Transverse colon (tissue), 4 donors: ENCODE data around the gene PRKAA2. TPM values are rescaled to one million over a fixed set of nuclear protein-coding genes. Genes with fewer than 3 reads are reported as not detected.

Experiments used
- DNase-seq: peaks from one replicate; pipeline ENCODE4 v3.0.0-alpha.2; 2019
- H3K27ac ChIP-seq, 4 donors: fragments of 200-600 bp; sonication (generic); 2 replicates each; pipeline ENCODE4 v1.5.1; 2016 to 2018; ENCODE audit warnings: inconsistent platforms in 4 of 4
- H3K27me3 ChIP-seq: fragments of 200-600 bp; sonication (generic); 2 replicates; pipeline ENCODE4 v1.5.1; 2017; ENCODE audit warnings: inconsistent platforms
- H3K36me3 ChIP-seq, 4 donors: fragments of 200-600 bp; sonication (generic); 2 replicates each; pipeline ENCODE4 v1.5.1; 2017 to 2019; ENCODE audit warnings: inconsistent platforms in 4 of 4
- H3K4me1 ChIP-seq, 4 donors: fragments of 200-600 bp; sonication (generic); 2 replicates each; pipeline ENCODE4 v1.5.1; 2017 to 2020; ENCODE audit warnings: inconsistent platforms in 4 of 4
- H3K4me3 ChIP-seq, 4 donors: fragments of 200-600 bp; sonication (generic); 1 replicate in 1 of 4; 2 replicates in 3 of 4; pipeline versions ENCODE4 v1.5.1 to v1.6.1; 2017 to 2019; ENCODE audit warnings: inconsistent platforms in 4 of 4
- H3K9me3 ChIP-seq, 2 donors: fragments of 200-600 bp; sonication (generic); 2 replicates each; pipeline ENCODE4 v1.5.1; 2017 to 2019; ENCODE audit warnings: inconsistent platforms in 2 of 2
- CTCF ChIP-seq, 5 experiments: fragments of 200-600 bp in 3 of 5; fragments of 450-650 bp in 2 of 5; sonication (generic) in 3 of 5; IDR thresholded peaks; 1 replicate in 2 of 5; 2 replicates in 3 of 5; pipeline ENCODE4 v1.5.1; 2016 to 2017; ENCODE audit warnings: antibody characterized with exemption in 5 of 5, inconsistent platforms in 3 of 5, mild to moderate bottlenecking in 2 of 5, moderate library complexity in 1 of 5
- EP300 ChIP-seq: sonication (generic); formaldehyde crosslinking; IDR thresholded peaks from one replicate; pipeline ENCODE4 v1.6.1; 2017; ENCODE audit warnings: antibody characterized with exemption, low read depth
- POLR2A ChIP-seq: fragments of 450-650 bp; IDR thresholded peaks from one replicate; pipeline ENCODE4 v1.6.1; 2016; ENCODE audit warnings: antibody characterized with exemption, mild to moderate bottlenecking, moderate library complexity
- POLR2AphosphoS5 ChIP-seq, 3 donors: sonication (generic); formaldehyde crosslinking; IDR thresholded peaks; one replicate each; pipeline ENCODE4 v1.6.1; 2016; ENCODE audit warnings: antibody characterized with exemption in 3 of 3
- WGBS, 2 donors: methylation state at CpG; one replicate each; pipeline ENCODE4 v1.1.5; 2018; ENCODE audit warnings: low coverage in 1 of 2; 5-methylcytosine and 5-hydroxymethylcytosine counted together
- in situ Hi-C, 4 donors: fragments of 200-750 bp; cut with MboI; loops; one replicate each; pipeline versions ENCODE4 v1.15.0 to v1.15.1; 2017; ENCODE audit warnings: low sequenced_read_pairs in 3 of 4, low pct_ligation_motif_present in 1 of 4, low pct_unique_long_range_greater_than_20kb in 1 of 4
- intact Hi-C: fragments of 100-400 bp; cut with DNase I; formaldehyde crosslinking; loops from one replicate; pipeline ENCODE4 v1.15.1; 2023; ENCODE audit warnings: low total_unique reads
- total RNA-seq, 4 donors: library from RNA; depleted of rRNA; stranded (reverse); fragments of >200 nt; gene quantifications; one replicate each; pipeline ENCODE4 v1.1.0, GENCODE V29; 2016

Gene PRKAA2
- total RNA-seq, 4 donors from 2014 or later, result 2.6 to 8.9 (median 5.3) TPM

DNA sequence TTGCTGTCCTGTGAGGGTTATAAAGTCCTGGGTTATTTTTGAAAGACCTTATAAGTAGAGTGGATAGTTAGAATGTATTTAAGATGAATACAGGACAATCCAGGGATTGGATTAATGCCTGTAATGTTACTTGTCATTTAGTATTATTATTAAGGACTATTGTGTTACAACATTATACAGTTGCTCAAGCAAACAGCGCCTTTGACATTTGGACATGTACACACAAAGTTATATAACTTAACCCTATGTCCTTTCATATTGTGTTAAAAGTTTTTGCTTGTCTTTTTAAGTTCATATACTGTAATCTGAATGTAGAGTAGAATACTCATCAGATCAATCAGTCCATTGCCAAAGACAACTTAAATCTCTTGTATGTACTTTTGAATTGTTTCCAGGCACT is 2.0 kb downstream of the PRKAA2 start:
- in situ Hi-C loops, result no loop called here

DNA sequence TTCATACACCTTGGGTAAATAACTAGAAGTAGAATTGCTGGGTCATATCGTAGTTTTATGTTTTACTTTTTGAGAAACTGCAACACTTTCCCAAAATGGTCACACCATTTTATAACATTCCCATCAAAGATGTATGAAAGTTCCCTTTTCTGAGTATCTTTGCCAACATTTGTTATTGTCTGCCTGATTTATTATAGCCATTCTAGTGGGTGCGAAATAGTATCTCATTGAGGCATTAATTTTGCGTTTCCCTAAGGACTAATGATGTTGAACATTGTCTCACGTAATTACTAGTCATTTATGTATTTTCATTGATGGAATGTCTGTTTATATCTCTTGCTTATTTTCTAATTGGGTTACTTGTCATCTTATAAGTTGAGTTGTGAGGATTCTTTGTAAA is 3.4 kb downstream of the PRKAA2 start:
- no peak for DNase-seq
- Histone ChIP-seq H3K36me3 (no peaks in the 10 kb centered on the region), H3K27ac (no peak overlapping the region), H3K4me1 (peaks cover 7 to 25% (median 8%) of the 10 kb centered on the region in 4 donors), H3K27me3 (peaks cover 18% of the 10 kb centered on the region), H3K4me3 (no peak overlapping the region), H3K9me3 (no peaks in the 10 kb centered on the region)
- TF ChIP-seq POLR2A, result no peak
- no peak for TF ChIP-seq CTCF (IDR thresholded peaks at IDR 0.05)
- WGBS, 2 donors, result 63 to 68% methylated on average over 4 of the region's 4 CpGs
- intact Hi-C loops, result no loop called here
- in situ Hi-C loops, result no loop called here

More for the DNA sequence above, 2.0 kb downstream of the PRKAA2 start:
- Histone ChIP-seq H3K4me1 (peaks cover 7 to 25% (median 8%) of the 10 kb centered on the region in 4 donors), H3K4me3 (no peak overlapping the region), H3K36me3 (no peaks in the 10 kb centered on the region), H3K27me3 (peaks cover 18% of the 10 kb centered on the region), H3K9me3 (no peaks in the 10 kb centered on the region), H3K27ac (peak overlapping the region in 2 of 4 donors; percentile 85 to 87)
- TF ChIP-seq EP300 (no peak), POLR2AphosphoS5 (IDR thresholded peaks at IDR 0.05) (no peak), CTCF (IDR thresholded peaks at IDR 0.05) (no peak), POLR2A (no peak)
- intact Hi-C loops, result no loop called here
- 63 to 71% methylated on average over 1 of the region's 1 CpG for WGBS, 2 donors
- no peak for DNase-seq

- Histone ChIP-seq H3K27me3 (no peaks in the 10 kb centered on the region), H3K4me1 (peaks cover 0 to 4% (median 0%) of the 10 kb centered on the region in 4 donors), H3K36me3 (no peaks in the 10 kb centered on the region), H3K27ac (no peak overlapping the region), H3K4me3 (no peak overlapping the region), H3K9me3 (peaks cover 0 to 9% of the 10 kb centered on the region in 2 donors)
- in situ Hi-C loops (no loop called here), intact Hi-C loops (no loop called here)
- 69 to 71% methylated on average over 1 of the region's 1 CpG for WGBS, 2 donors
- no peak for TF ChIP-seq POLR2A
- TF ChIP-seq POLR2AphosphoS5 (IDR thresholded peaks at IDR 0.05), result no peak
- no peak for TF ChIP-seq EP300
- TF ChIP-seq CTCF (IDR thresholded peaks at IDR 0.05), result no peak
- DNase-seq, result no peak
These were observed 9.2 kb downstream of the PRKAA2 start for GRCh38 chr1:56654126-56654923.

GRCh38 chr1:56655991-56656613 is 11.0 kb downstream of the PRKAA2 start:
- no peaks in the 10 kb centered on the region for H3K36me3 ChIP-seq
- H3K4me3 ChIP-seq, result no peak overlapping the region
- intact Hi-C loops (no loop called here), in situ Hi-C loops (no loop called here)
- DNase-seq, result no peak
- 83 to 96% methylated on average over 1 of the region's 1 CpG for WGBS, 2 donors
- TF ChIP-seq POLR2A (no peak), POLR2AphosphoS5 (IDR thresholded peaks at IDR 0.05) (no peak), EP300 (no peak), CTCF (IDR thresholded peaks at IDR 0.05) (no peak)
- no peak overlapping the region for H3K27ac ChIP-seq
- H3K27me3 ChIP-seq, result no peaks in the 10 kb centered on the region
- H3K9me3 ChIP-seq, result peaks cover 0 to 9% of the 10 kb centered on the region in 2 donors
- H3K4me1 ChIP-seq, result peaks cover 0 to 4% (median 0%) of the 10 kb centered on the region in 4 donors
